Measurements from ENCODE around the gene TEDC2.
A peak's percentile ranks its signal among the peaks of the same experiment; 100 is the strongest.

TEDC2 gene

GRCh38 chr16:2449118-2449517 lies 10.8 kb upstream of the TEDC2 start:
- no peak for DNase-seq
- ATAC-seq (replicated peaks), result no peak
- Mint-ChIP-seq H3K27me3 (no peaks in the 10 kb centered on the region), H3K27ac (no peak overlapping the region), H3K9me3 (no peaks in the 10 kb centered on the region), H3K36me3 (ENCODE audit: insufficient read depth) (peaks cover 20% of the 10 kb centered on the region), H3K4me3 (no peak overlapping the region), H3K4me1 (ENCODE audit: low read depth in 2 of 2) (no peaks in the 10 kb centered on the region)

- Mint-ChIP-seq H3K9me3 (no peaks in the 10 kb centered on the region), H3K27me3 (no peaks in the 10 kb centered on the region), H3K36me3 (ENCODE audit: insufficient read depth) (peaks cover 8% of the 10 kb centered on the region), H3K4me1 (ENCODE audit: low read depth in 2 of 2) (no peaks in the 10 kb centered on the region), H3K27ac (no peak overlapping the region), H3K4me3 (no peak overlapping the region)
- ATAC-seq (replicated peaks), result no peak
- DNase-seq, result no peak
Measured at GRCh38 chr16:2450535-2450934, 9.4 kb upstream of the TEDC2 start.

- Mint-ChIP-seq H3K27ac (no peak overlapping the region), H3K4me3 (no peak overlapping the region), H3K4me1 (ENCODE audit: low read depth in 2 of 2) (no peaks in the 10 kb centered on the region), H3K27me3 (no peaks in the 10 kb centered on the region), H3K36me3 (ENCODE audit: insufficient read depth) (peaks cover 4% of the 10 kb centered on the region), H3K9me3 (no peaks in the 10 kb centered on the region)
- ATAC-seq (replicated peaks), result no peak
- no peak for DNase-seq
Measured at GRCh38 chr16:2450975-2451381, 8.9 kb upstream of the TEDC2 start.

- Mint-ChIP-seq H3K4me1 (ENCODE audit: low read depth in 2 of 2) (no peaks in the 10 kb centered on the region), H3K27me3 (no peaks in the 10 kb centered on the region), H3K4me3 (no peak overlapping the region), H3K36me3 (ENCODE audit: insufficient read depth) (no peaks in the 10 kb centered on the region), H3K27ac (no peak overlapping the region), H3K9me3 (no peaks in the 10 kb centered on the region)
- no peak for ATAC-seq (replicated peaks)
- DNase-seq, result no peak
Measured at GRCh38 chr16:2451851-2452320, 8.0 kb upstream of the TEDC2 start.

- ATAC-seq (replicated peaks), result no peak
- H3K36me3 Mint-ChIP-seq (ENCODE audit: insufficient read depth), result no peaks in the 10 kb centered on the region
Measured at GRCh38 chr16:2452650-2453049, 7.3 kb upstream of the TEDC2 start.

GRCh38 chr16:2455081-2455845 lies 4.6 kb upstream of the TEDC2 start:
- ATAC-seq (replicated peaks) (no peak), DNase-seq (no peak)
- no peak overlapping the region for H3K4me3 Mint-ChIP-seq
- H3K27me3 Mint-ChIP-seq, result no peaks in the 10 kb centered on the region
- H3K36me3 Mint-ChIP-seq (ENCODE audit: insufficient read depth), result no peaks in the 10 kb centered on the region
- H3K4me1 Mint-ChIP-seq (ENCODE audit: low read depth in 2 of 2), result peaks cover 5 to 8% of the 10 kb centered on the region in 2 donors
- no peak overlapping the region for H3K27ac Mint-ChIP-seq
- H3K9me3 Mint-ChIP-seq, result no peaks in the 10 kb centered on the region

More at GRCh38 chr16:2452650-2453049, 7.3 kb upstream of the TEDC2 start:
- H3K4me1 Mint-ChIP-seq (ENCODE audit: low read depth in 2 of 2), result no peaks in the 10 kb centered on the region
- no peaks in the 10 kb centered on the region for H3K9me3 Mint-ChIP-seq
- no peak overlapping the region for H3K4me3 Mint-ChIP-seq
- H3K27ac Mint-ChIP-seq, result no peak overlapping the region
- no peaks in the 10 kb centered on the region for H3K27me3 Mint-ChIP-seq
- no peak for DNase-seq

- H3K27me3 Mint-ChIP-seq, result no peaks in the 10 kb centered on the region
- no peak for ATAC-seq (replicated peaks)
- no peaks in the 10 kb centered on the region for H3K36me3 Mint-ChIP-seq (ENCODE audit: insufficient read depth)
- DNase-seq, result no peak
- peaks cover 5 to 8% of the 10 kb centered on the region in 2 donors for H3K4me1 Mint-ChIP-seq (ENCODE audit: low read depth in 2 of 2)
- H3K27ac Mint-ChIP-seq, result no peak overlapping the region
- H3K4me3 Mint-ChIP-seq, result no peak overlapping the region
- no peaks in the 10 kb centered on the region for H3K9me3 Mint-ChIP-seq
Measured at GRCh38 chr16:2456551-2457153, 3.3 kb upstream of the TEDC2 start.

- no peaks in the 10 kb centered on the region for H3K36me3 Mint-ChIP-seq (ENCODE audit: insufficient read depth)
- DNase-seq, result no peak
- no peak for ATAC-seq (replicated peaks)
- H3K4me1 Mint-ChIP-seq (ENCODE audit: low read depth in 2 of 2), result peaks cover 5 to 8% of the 10 kb centered on the region in 2 donors
- no peaks in the 10 kb centered on the region for H3K27me3 Mint-ChIP-seq
- no peak overlapping the region for H3K27ac Mint-ChIP-seq
- no peaks in the 10 kb centered on the region for H3K9me3 Mint-ChIP-seq
- H3K4me3 Mint-ChIP-seq, result no peak overlapping the region
Measured at GRCh38 chr16:2457267-2457666, 2.6 kb upstream of the TEDC2 start.

GRCh38 chr16:2457946-2458345 lies 2.0 kb upstream of the TEDC2 start:
- Mint-ChIP-seq H3K27ac (no peak overlapping the region), H3K4me3 (peak overlapping the region in 1 of 2 donors; percentile 19), H3K9me3 (no peaks in the 10 kb centered on the region), H3K36me3 (ENCODE audit: insufficient read depth) (no peaks in the 10 kb centered on the region), H3K27me3 (no peaks in the 10 kb centered on the region), H3K4me1 (ENCODE audit: low read depth in 2 of 2) (peaks cover 5 to 8% of the 10 kb centered on the region in 2 donors)
- DNase-seq (no peak), ATAC-seq (replicated peaks) (no peak)

- no peaks in the 10 kb centered on the region for H3K27me3 Mint-ChIP-seq
- ATAC-seq (replicated peaks) (no peak), DNase-seq (no peak)
- peak overlapping the region; percentile 78 to 82 for H3K4me3 Mint-ChIP-seq
- H3K4me1 Mint-ChIP-seq (ENCODE audit: low read depth in 2 of 2), result peaks cover 5 to 8% of the 10 kb centered on the region in 2 donors
- H3K9me3 Mint-ChIP-seq, result no peaks in the 10 kb centered on the region
- no peaks in the 10 kb centered on the region for H3K36me3 Mint-ChIP-seq (ENCODE audit: insufficient read depth)
- peak overlapping the region in 1 of 2 donors; percentile 51 for H3K27ac Mint-ChIP-seq
Measured at GRCh38 chr16:2458887-2459646, 842 bp upstream of the TEDC2 start.

GRCh38 chr16:2460391-2460713 lies 443 bp downstream of the TEDC2 start:
- H3K36me3 Mint-ChIP-seq (ENCODE audit: insufficient read depth), result no peaks in the 10 kb centered on the region
- DNase-seq, result no peak
- no peak for ATAC-seq (replicated peaks)
- no peaks in the 10 kb centered on the region for H3K27me3 Mint-ChIP-seq
- no peak overlapping the region for H3K27ac Mint-ChIP-seq
- no peaks in the 10 kb centered on the region for H3K9me3 Mint-ChIP-seq
- peaks cover 5 to 8% of the 10 kb centered on the region in 2 donors for H3K4me1 Mint-ChIP-seq (ENCODE audit: low read depth in 2 of 2)
- no peak overlapping the region for H3K4me3 Mint-ChIP-seq

GRCh38 chr16:2460916-2461315 lies 1.0 kb downstream of the TEDC2 start:
- ATAC-seq (replicated peaks) (no peak), DNase-seq (no peak)
- Mint-ChIP-seq H3K27me3 (no peaks in the 10 kb centered on the region), H3K4me3 (no peak overlapping the region), H3K4me1 (ENCODE audit: low read depth in 2 of 2) (peaks cover 5 to 8% of the 10 kb centered on the region in 2 donors), H3K27ac (no peak overlapping the region), H3K36me3 (ENCODE audit: insufficient read depth) (no peaks in the 10 kb centered on the region), H3K9me3 (no peaks in the 10 kb centered on the region)

- Mint-ChIP-seq H3K4me1 (ENCODE audit: low read depth in 2 of 2) (peaks cover 5 to 8% of the 10 kb centered on the region in 2 donors), H3K27ac (no peak overlapping the region), H3K4me3 (no peak overlapping the region), H3K9me3 (no peaks in the 10 kb centered on the region), H3K36me3 (ENCODE audit: insufficient read depth) (no peaks in the 10 kb centered on the region), H3K27me3 (peaks cover 0 to 6% of the 10 kb centered on the region in 2 donors)
- DNase-seq, result no peak
- no peak for ATAC-seq (replicated peaks)
Measured at GRCh38 chr16:2462031-2462866, 2.3 kb downstream of the TEDC2 start.
